Choroid plexus epithelial cell (primary cell): ENCODE results near the gene UBAP2L.
A peak's percentile ranks its signal among the peaks of the same experiment; 100 is the strongest.

Experiments used
- DNase-seq: peaks from one replicate; pipeline ENCODE4 v3.0.0-alpha.2; 2010; ENCODE audit warnings: low read depth
- H3K4me3 ChIP-seq: 2 replicates; pipeline ENCODE4 v1.5.1; 2011; ENCODE audit warnings: low read depth, mild to moderate bottlenecking, control low read depth, low read length, moderate library complexity
- TF ChIP-seq, protein P1 (sequence below): conservative IDR thresholded peaks from 2 replicates; pipeline ENCODE4 v1.5.1; 2011; ENCODE audit warnings: low read depth, mild to moderate bottlenecking, control low read depth, inconsistent platforms, low read length, moderate library complexity

The UBAP2L gene

DNA sequence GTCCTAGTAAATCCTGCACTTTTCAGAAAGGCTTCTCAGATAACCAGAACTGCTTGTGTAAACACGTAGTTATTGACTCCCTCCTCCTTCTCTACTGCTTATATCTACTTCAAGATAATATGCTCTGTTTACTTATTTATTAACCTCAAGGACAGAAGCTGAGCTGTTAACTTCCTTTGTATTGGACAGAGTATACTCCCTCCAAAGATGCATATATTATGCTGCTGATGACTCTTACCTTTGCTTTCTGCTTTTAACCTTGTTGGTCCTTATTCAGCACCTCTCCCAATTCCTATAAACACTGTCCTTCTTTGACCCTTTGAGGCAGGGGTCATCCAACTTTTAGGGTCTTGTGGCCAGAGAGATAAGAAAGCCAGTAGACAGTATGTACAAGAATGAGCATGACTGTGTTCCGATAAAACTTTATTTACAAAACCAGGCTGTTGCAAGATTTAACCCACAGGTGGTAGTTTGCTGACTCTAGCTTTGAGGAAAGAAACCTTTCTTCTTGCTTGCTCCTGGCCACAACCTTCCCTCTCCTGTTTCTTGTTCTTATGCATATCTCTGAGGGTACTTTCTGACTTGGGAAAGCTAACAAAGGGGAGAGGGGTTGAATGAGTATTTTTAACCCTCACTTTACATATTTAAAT lies 33.8 kb upstream of the UBAP2L start:
- no peak overlapping the region for H3K4me3 ChIP-seq
- TF ChIP-seq, protein P1, sequence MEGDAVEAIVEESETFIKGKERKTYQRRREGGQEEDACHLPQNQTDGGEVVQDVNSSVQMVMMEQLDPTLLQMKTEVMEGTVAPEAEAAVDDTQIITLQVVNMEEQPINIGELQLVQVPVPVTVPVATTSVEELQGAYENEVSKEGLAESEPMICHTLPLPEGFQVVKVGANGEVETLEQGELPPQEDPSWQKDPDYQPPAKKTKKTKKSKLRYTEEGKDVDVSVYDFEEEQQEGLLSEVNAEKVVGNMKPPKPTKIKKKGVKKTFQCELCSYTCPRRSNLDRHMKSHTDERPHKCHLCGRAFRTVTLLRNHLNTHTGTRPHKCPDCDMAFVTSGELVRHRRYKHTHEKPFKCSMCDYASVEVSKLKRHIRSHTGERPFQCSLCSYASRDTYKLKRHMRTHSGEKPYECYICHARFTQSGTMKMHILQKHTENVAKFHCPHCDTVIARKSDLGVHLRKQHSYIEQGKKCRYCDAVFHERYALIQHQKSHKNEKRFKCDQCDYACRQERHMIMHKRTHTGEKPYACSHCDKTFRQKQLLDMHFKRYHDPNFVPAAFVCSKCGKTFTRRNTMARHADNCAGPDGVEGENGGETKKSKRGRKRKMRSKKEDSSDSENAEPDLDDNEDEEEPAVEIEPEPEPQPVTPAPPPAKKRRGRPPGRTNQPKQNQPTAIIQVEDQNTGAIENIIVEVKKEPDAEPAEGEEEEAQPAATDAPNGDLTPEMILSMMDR: no peak
- no peak for DNase-seq

DNA sequence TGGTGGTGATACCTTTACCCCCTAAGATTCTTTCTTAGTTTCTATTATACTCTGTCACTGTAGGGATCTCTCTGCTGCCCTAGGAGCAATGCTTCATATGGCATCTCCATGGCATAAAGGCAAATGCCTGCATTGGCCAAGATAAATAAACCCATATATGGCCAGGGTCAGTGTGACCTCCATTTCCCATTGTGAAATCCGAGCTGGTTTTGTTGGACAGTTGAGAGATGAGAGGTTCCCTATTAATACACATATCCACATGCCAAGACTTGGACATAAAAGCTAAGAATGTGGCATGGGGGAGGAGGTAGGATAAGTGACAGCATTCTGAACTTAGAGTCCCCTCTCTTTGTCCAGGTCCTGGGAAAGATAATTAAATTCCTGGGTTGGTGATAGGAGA lies 30.2 kb upstream of the UBAP2L start:
- H3K4me3 ChIP-seq: no peak overlapping the region
- DNase-seq: peak; percentile 74
- TF ChIP-seq, protein P1: no peak

DNA sequence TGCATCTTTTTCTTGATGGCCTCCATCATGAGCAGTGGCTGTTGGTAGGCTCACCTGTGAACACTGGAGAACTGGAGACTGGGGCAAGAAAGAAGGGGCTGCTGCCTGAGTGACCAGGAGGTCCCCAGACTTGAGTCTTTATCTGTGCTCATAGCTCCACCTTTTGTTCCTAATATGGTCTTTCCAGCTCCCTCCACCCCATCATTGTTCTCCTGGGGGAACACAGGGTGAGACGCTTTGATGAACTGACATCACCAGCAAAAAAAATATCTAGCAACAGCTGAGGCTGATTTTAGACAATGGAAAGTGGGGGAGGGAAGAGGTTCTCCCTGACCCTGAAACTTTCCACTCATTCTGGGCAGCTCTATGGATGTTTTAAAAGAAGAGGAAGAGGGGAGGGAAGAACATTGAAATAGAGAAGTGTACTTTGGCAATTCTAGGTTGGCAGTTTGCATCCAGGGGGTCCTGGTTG lies 28.7 kb upstream of the UBAP2L start, which contains the start of gene TPM3:
TSS of gene TPM3 (minus strand) at position 111 of the 472 bp plus-strand sequence. CDS start at position 29, 82 bp downstream.
- no peak within 1 kb of the TSS for H3K4me3 ChIP-seq
- DNase-seq: no peak
- TF ChIP-seq, protein P1: no peak

DNA sequence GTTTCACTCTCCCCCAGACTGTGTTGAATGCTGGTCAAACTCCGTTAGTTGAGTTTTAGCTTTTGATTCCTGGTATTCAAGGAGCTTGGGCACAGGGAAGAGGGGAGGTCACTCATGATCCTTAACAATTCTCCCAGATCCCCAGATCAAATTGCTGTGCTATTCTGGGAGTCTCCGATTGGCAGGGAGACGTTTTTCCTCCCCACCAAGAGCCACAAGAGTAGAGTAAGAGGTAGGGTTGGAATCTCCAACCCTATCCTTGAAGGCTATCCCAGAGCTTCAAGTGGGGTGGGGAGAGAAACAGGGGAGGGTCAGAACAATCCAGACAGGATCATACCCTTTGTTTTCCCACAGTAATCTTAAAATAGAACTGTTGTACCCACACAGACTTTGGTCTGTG lies 28.3 kb upstream of the UBAP2L start:
- TF ChIP-seq, protein P1: no peak
- H3K4me3 ChIP-seq: no peak overlapping the region
- no peak for DNase-seq

DNA sequence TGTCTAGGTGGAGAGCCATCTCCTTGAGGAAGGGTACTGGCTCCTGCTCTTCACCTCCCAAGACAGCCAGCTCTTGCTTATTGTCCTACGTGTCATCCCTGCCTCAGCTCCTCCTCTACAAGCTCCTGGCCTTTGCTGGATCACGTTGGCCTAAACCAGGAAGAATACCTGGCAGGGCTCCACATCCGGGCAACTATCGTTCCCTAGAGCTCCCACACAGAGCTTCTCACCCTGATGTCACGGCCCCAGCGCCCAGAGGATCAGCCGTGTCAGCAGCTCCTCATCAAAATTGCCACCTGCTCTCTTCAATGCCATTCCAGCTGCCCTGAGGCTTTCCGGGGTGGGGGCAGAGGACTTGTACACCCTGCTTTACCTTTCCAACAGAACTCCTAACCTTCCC lies 26.9 kb upstream of the UBAP2L start:
- H3K4me3 ChIP-seq: no peak overlapping the region

DNA sequence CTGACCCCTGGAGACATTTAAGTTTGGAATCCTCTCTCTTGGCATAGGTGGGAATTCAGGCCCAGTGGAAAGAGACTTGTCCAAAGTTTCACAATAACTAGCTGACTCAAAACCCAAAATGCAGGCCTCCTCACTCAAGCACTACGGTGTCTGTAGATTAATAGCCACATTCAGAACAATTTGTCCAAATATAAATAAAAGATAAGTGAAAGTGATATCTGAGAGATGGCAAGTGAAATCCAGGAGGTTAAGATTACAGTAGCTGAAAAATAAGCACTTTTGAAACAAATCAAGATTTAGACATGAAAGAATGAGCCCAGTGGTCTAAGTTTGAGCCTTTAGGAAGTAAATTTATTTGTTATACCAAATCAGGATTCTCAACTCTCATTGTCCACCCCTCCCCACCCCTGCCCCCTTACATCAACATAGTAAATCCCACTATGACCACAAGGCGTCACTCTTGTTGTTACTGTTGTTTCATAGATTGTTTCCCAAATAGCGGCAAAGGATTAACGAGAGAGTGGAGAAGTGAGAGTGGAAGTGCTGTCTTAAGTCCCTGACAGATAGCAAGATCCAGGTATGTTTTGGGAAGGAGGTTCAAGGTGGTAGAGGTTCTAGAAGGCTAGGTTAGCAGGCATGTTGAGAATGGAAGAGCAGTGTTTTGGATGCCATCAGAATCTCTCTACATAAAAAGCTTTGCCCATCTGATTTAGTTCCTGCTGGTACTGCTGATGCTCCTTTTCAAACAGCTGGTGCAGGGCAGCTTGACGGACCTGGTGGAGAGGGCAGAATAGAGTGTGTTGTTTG lies 21.8 kb upstream of the UBAP2L start:
- H3K4me3 ChIP-seq: peak overlapping the region; percentile 16
- TF ChIP-seq, protein P1: peak; percentile 62
- peak; percentile 83 for DNase-seq

More for the DNA sequence above, 26.9 kb upstream of the UBAP2L start:
- TF ChIP-seq, protein P1: no peak
- no peak for DNase-seq
